ENCODE data around the gene DYRK1B.

GRCh38 chr19:39824143-39825092, 9.5 kb downstream of the DYRK1B start:
- no peak for TF ChIP-seq ZNF114 (CRISPR knock-in tag; IDR thresholded peaks at IDR 0.05)
- TF ChIP-seq EZH2phosphoT487 (IDR thresholded peaks at IDR 0.05; ENCODE audit: unreplicated experiment): no peak
- TF ChIP-seq CTCF (conservative IDR thresholded peaks at IDR 0.05; ENCODE audit: low read depth in 2 of 2): no peak
- peak; percentile 79 for TF ChIP-seq POLR2AphosphoS5 (IDR thresholded peaks at IDR 0.05; ENCODE audit: low read depth)
- TF ChIP-seq EZH2 (IDR thresholded peaks at IDR 0.05; ENCODE audit: low read depth, unreplicated experiment): no peak

Measured in GM23338 (cell line).